ENCODE data around the gene SMIM15.

The SMIM15 gene

GRCh38 chr5:61159836-61160235 is 2.4 kb downstream of the SMIM15 start:
- H3K27me3 ChIP-seq (ENCODE audit: insufficient read depth, low read length): no peaks in the 10 kb centered on the region
- H3K79me2 ChIP-seq (ENCODE audit: insufficient read depth, low read length): peaks cover 31% of the 10 kb centered on the region
- H3K36me3 ChIP-seq (ENCODE audit: insufficient read depth, low read length): peaks cover 55% of the 10 kb centered on the region
- no peaks in the 10 kb centered on the region for H3K9me2 ChIP-seq (ENCODE audit: low read depth, low read length)
- H3K9me3 ChIP-seq (ENCODE audit: low read length): no peaks in the 10 kb centered on the region
- TF ChIP-seq EZH2 (IDR thresholded peaks at IDR 0.05; ENCODE audit: borderline replicate concordance, low read length): no peak
- no peak for TF ChIP-seq CTCF (IDR thresholded peaks at IDR 0.05; ENCODE audit: low read length)
- peaks cover 30% of the 10 kb centered on the region for H3K4me1 ChIP-seq (ENCODE audit: insufficient read depth, low read length, severe bottlenecking)
- no peak overlapping the region for H3K4me2 ChIP-seq (ENCODE audit: low read length)
- no peak overlapping the region for H3K27ac ChIP-seq (ENCODE audit: low read depth, low read length, poor library complexity, severe bottlenecking)
- H3K9ac ChIP-seq (ENCODE audit: low read length): no peak overlapping the region
- H3F3A ChIP-seq (ENCODE audit: insufficient read depth, low read length): no peaks in the 10 kb centered on the region
- no peak overlapping the region for H3K4me3 ChIP-seq (ENCODE audit: low read depth, low read length, poor library complexity, severe bottlenecking)
- H2AFZ ChIP-seq (ENCODE audit: low read length): no peak overlapping the region
- H4K20me1 ChIP-seq (ENCODE audit: insufficient read depth, low read length): no peaks in the 10 kb centered on the region

- Histone ChIP-seq H3F3A (ENCODE audit: insufficient read depth, low read length) (no peaks in the 10 kb centered on the region), H3K4me1 (ENCODE audit: insufficient read depth, low read length, severe bottlenecking) (peaks cover 28% of the 10 kb centered on the region), H4K20me1 (ENCODE audit: insufficient read depth, low read length) (no peaks in the 10 kb centered on the region), H3K9me2 (ENCODE audit: low read depth, low read length) (no peaks in the 10 kb centered on the region), H3K4me2 (ENCODE audit: low read length) (no peak overlapping the region), H3K27me3 (ENCODE audit: insufficient read depth, low read length) (no peaks in the 10 kb centered on the region), H3K79me2 (ENCODE audit: insufficient read depth, low read length) (peaks cover 31% of the 10 kb centered on the region), H3K36me3 (ENCODE audit: insufficient read depth, low read length) (peaks cover 55% of the 10 kb centered on the region), H2AFZ (ENCODE audit: low read length) (no peak overlapping the region), H3K9me3 (ENCODE audit: low read length) (no peaks in the 10 kb centered on the region), H3K9ac (ENCODE audit: low read length) (no peak overlapping the region), H3K4me3 (ENCODE audit: low read depth, low read length, poor library complexity, severe bottlenecking) (no peak overlapping the region), H3K27ac (ENCODE audit: low read depth, low read length, poor library complexity, severe bottlenecking) (no peak overlapping the region)
- TF ChIP-seq CTCF (IDR thresholded peaks at IDR 0.05; ENCODE audit: low read length) (no peak), EZH2 (IDR thresholded peaks at IDR 0.05; ENCODE audit: borderline replicate concordance, low read length) (no peak)
Observed at GRCh38 chr5:61159070-61159469, 3.2 kb downstream of the SMIM15 start.

- no peaks in the 10 kb centered on the region for H3K9me3 ChIP-seq (ENCODE audit: low read length)
- H3K4me2 ChIP-seq (ENCODE audit: low read length): no peak overlapping the region
- H3K27me3 ChIP-seq (ENCODE audit: insufficient read depth, low read length): no peaks in the 10 kb centered on the region
- TF ChIP-seq CTCF (IDR thresholded peaks at IDR 0.05; ENCODE audit: low read length): no peak
- TF ChIP-seq EZH2 (IDR thresholded peaks at IDR 0.05; ENCODE audit: borderline replicate concordance, low read length): no peak
- no peak overlapping the region for H3K4me3 ChIP-seq (ENCODE audit: low read depth, low read length, poor library complexity, severe bottlenecking)
- H3K79me2 ChIP-seq (ENCODE audit: insufficient read depth, low read length): no peaks in the 10 kb centered on the region
- no peak overlapping the region for H2AFZ ChIP-seq (ENCODE audit: low read length)
- no peak overlapping the region for H3K9ac ChIP-seq (ENCODE audit: low read length)
- H3K9me2 ChIP-seq (ENCODE audit: low read depth, low read length): no peaks in the 10 kb centered on the region
- H3K36me3 ChIP-seq (ENCODE audit: insufficient read depth, low read length): peaks cover 16% of the 10 kb centered on the region
- H3K27ac ChIP-seq (ENCODE audit: low read depth, low read length, poor library complexity, severe bottlenecking): no peak overlapping the region
- H4K20me1 ChIP-seq (ENCODE audit: insufficient read depth, low read length): no peaks in the 10 kb centered on the region
- no peaks in the 10 kb centered on the region for H3F3A ChIP-seq (ENCODE audit: insufficient read depth, low read length)
- H3K4me1 ChIP-seq (ENCODE audit: insufficient read depth, low read length, severe bottlenecking): no peaks in the 10 kb centered on the region
Observed at GRCh38 chr5:61151893-61152292, 10.4 kb downstream of the SMIM15 start.

All from OCI-LY1 (cell line).